ENCODE measurements around the gene IER2.
"Not testable (repeated sequence)": the region's sequence is repeated elsewhere in the genome, so short reads cannot be mapped to it uniquely, and the experiment has no call there.

The IER2 gene

GRCh38 chr19:13190781-13191540, 40.8 kb downstream of the IER2 start:
- H3K79me1 ChIP-seq (replicated peaks; ENCODE audit: low read length, poor library complexity, severe bottlenecking) = no peaks in the 10 kb centered on the region
- WGBS = 89% methylated on average over 19 of the region's 19 CpGs
- H2BK15ac ChIP-seq (ENCODE audit: low read depth, poor library complexity, severe bottlenecking) = no peak overlapping the region
- H4K91ac ChIP-seq (ENCODE audit: low read length) = no peak overlapping the region
- no peak overlapping the region for H2BK5ac ChIP-seq (ENCODE audit: low read depth, low read length, poor library complexity, severe bottlenecking)
- no peak overlapping the region for H3K4ac ChIP-seq (ENCODE audit: low read depth in 1 of 2, low read length in 2 of 2)
- H2AFZ ChIP-seq (ENCODE audit: low read depth, low read length) = no peak overlapping the region
- no peak overlapping the region for H3K4me2 ChIP-seq (ENCODE audit: low read length, poor library complexity, severe bottlenecking)
- no peak overlapping the region for H2AK5ac ChIP-seq (ENCODE audit: low read length, severe bottlenecking)
- H3K18ac ChIP-seq (ENCODE audit: low read depth in 1 of 2, low read length in 2 of 2) = no peak overlapping the region
- H3K4me1 ChIP-seq (ENCODE audit: control insufficient read depth, insufficient read depth, low read depth, low read length) = no peaks in the 10 kb centered on the region
- H3K4me3 ChIP-seq (ENCODE audit: insufficient read depth in 1 of 2, low read depth in 1 of 2, low read length in 2 of 2) = no peak overlapping the region
- no peaks in the 10 kb centered on the region for H3K36me3 ChIP-seq (ENCODE audit: control insufficient read depth in 1 of 2, insufficient read depth in 2 of 2, low read depth in 1 of 2, low read length in 2 of 2)
- DNase-seq = no peak
- H3K14ac ChIP-seq (ENCODE audit: low read length in 2 of 2) = no peak overlapping the region
- H3K9ac ChIP-seq (ENCODE audit: low read length) = no peak overlapping the region
- no peak overlapping the region for H2BK120ac ChIP-seq (ENCODE audit: low read depth, low read length)
- H3K27ac ChIP-seq (ENCODE audit: low read length, poor library complexity, severe bottlenecking) = no peak overlapping the region
- no peak overlapping the region for H2BK12ac ChIP-seq (ENCODE audit: low read length in 2 of 2)
- H4K8ac ChIP-seq (ENCODE audit: low read length) = no peak overlapping the region
- no peak overlapping the region for H3K23ac ChIP-seq (ENCODE audit: low read length in 2 of 2)
- H3K9me3 ChIP-seq (ENCODE audit: control insufficient read depth, low read length) = no peaks in the 10 kb centered on the region
- no peaks in the 10 kb centered on the region for H3K27me3 ChIP-seq (ENCODE audit: control insufficient read depth in 1 of 2, insufficient read depth in 1 of 2, low read length in 2 of 2)

DNA sequence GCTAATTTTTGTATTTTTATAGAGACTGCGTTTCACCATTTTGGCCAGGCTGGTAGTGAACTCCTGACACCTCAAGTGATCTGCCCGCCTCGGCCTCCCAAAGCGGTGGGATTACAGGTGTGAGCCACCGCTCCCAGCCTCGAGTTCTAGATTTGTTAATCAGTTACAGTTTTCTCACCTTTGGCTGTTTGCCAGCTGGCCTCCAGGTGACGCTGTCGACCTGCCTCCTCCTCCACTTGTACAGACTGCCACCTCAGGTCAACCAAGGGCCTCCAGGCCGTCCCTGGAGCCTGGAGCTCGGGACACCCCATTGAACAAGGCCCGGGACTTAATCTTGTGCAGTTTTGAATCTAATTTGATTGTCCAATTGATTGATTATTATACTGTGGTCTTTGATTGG, 45.5 kb downstream of the IER2 start:
- no peak overlapping the region for H2BK5ac ChIP-seq (ENCODE audit: low read depth, low read length, poor library complexity, severe bottlenecking)
- H3K4ac ChIP-seq (ENCODE audit: low read depth in 1 of 2, low read length in 2 of 2) = no peak overlapping the region
- no peak overlapping the region for H3K9ac ChIP-seq (ENCODE audit: low read length)
- H2BK120ac ChIP-seq (ENCODE audit: low read depth, low read length) = no peak overlapping the region
- no peak overlapping the region for H2BK15ac ChIP-seq (ENCODE audit: low read depth, poor library complexity, severe bottlenecking)
- no peak overlapping the region for H2AFZ ChIP-seq (ENCODE audit: low read depth, low read length)
- H3K4me1 ChIP-seq (ENCODE audit: control insufficient read depth, insufficient read depth, low read depth, low read length) = no peaks in the 10 kb centered on the region
- no peak overlapping the region for H3K23ac ChIP-seq (ENCODE audit: low read length in 2 of 2)
- no peak overlapping the region for H4K91ac ChIP-seq (ENCODE audit: low read length)
- no peak overlapping the region for H3K27ac ChIP-seq (ENCODE audit: low read length, poor library complexity, severe bottlenecking)
- no peak overlapping the region for H3K4me2 ChIP-seq (ENCODE audit: low read length, poor library complexity, severe bottlenecking)
- no peak overlapping the region for H2BK12ac ChIP-seq (ENCODE audit: low read length in 2 of 2)
- WGBS = 66% methylated on average over 11 of the region's 11 CpGs
- no peak overlapping the region for H3K14ac ChIP-seq (ENCODE audit: low read length in 2 of 2)
- DNase-seq = no peak
- no peak overlapping the region for H4K8ac ChIP-seq (ENCODE audit: low read length)
- no peak overlapping the region for H3K18ac ChIP-seq (ENCODE audit: low read depth in 1 of 2, low read length in 2 of 2)
- H2AK5ac ChIP-seq (ENCODE audit: low read length, severe bottlenecking) = no peak overlapping the region
- H3K79me1 ChIP-seq (replicated peaks; ENCODE audit: low read length, poor library complexity, severe bottlenecking) = no peaks in the 10 kb centered on the region
- H3K9me3 ChIP-seq (ENCODE audit: control insufficient read depth, low read length) = no peaks in the 10 kb centered on the region
- no peak overlapping the region for H3K4me3 ChIP-seq (ENCODE audit: insufficient read depth in 1 of 2, low read depth in 1 of 2, low read length in 2 of 2)
- H3K27me3 ChIP-seq (ENCODE audit: control insufficient read depth in 1 of 2, insufficient read depth in 1 of 2, low read length in 2 of 2) = no peaks in the 10 kb centered on the region
- no peaks in the 10 kb centered on the region for H3K36me3 ChIP-seq (ENCODE audit: control insufficient read depth in 1 of 2, insufficient read depth in 2 of 2, low read depth in 1 of 2, low read length in 2 of 2)

GRCh38 chr19:13198634-13199033, 48.4 kb downstream of the IER2 start:
- Histone ChIP-seq H3K4ac (ENCODE audit: low read depth in 1 of 2, low read length in 2 of 2) (no peak overlapping the region), H3K9me3 (ENCODE audit: control insufficient read depth, low read length) (no peaks in the 10 kb centered on the region), H3K27me3 (ENCODE audit: control insufficient read depth in 1 of 2, insufficient read depth in 1 of 2, low read length in 2 of 2) (no peaks in the 10 kb centered on the region), H4K91ac (ENCODE audit: low read length) (no peak overlapping the region), H3K4me1 (ENCODE audit: control insufficient read depth, insufficient read depth, low read depth, low read length) (no peaks in the 10 kb centered on the region), H3K9ac (ENCODE audit: low read length) (no peak overlapping the region), H3K79me1 (replicated peaks; ENCODE audit: low read length, poor library complexity, severe bottlenecking) (no peaks in the 10 kb centered on the region), H3K14ac (ENCODE audit: low read length in 2 of 2) (no peak overlapping the region), H4K8ac (ENCODE audit: low read length) (no peak overlapping the region), H2BK12ac (ENCODE audit: low read length in 2 of 2) (no peak overlapping the region), H3K4me3 (ENCODE audit: insufficient read depth in 1 of 2, low read depth in 1 of 2, low read length in 2 of 2) (no peak overlapping the region), H3K27ac (ENCODE audit: low read length, poor library complexity, severe bottlenecking) (no peak overlapping the region), H2AK5ac (ENCODE audit: low read length, severe bottlenecking) (no peak overlapping the region), H3K18ac (ENCODE audit: low read depth in 1 of 2, low read length in 2 of 2) (no peak overlapping the region), H2AFZ (ENCODE audit: low read depth, low read length) (no peak overlapping the region), H2BK120ac (ENCODE audit: low read depth, low read length) (no peak overlapping the region), H3K23ac (ENCODE audit: low read length in 2 of 2) (no peak overlapping the region), H3K4me2 (ENCODE audit: low read length, poor library complexity, severe bottlenecking) (no peak overlapping the region), H3K36me3 (ENCODE audit: control insufficient read depth in 1 of 2, insufficient read depth in 2 of 2, low read depth in 1 of 2, low read length in 2 of 2) (no peaks in the 10 kb centered on the region), H2BK5ac (ENCODE audit: low read depth, low read length, poor library complexity, severe bottlenecking) (no peak overlapping the region), H2BK15ac (ENCODE audit: low read depth, poor library complexity, severe bottlenecking) (no peak overlapping the region)
- DNase-seq = no peak
- 93% methylated on average over 18 of the region's 18 CpGs for WGBS

- H3K18ac ChIP-seq (ENCODE audit: low read depth in 1 of 2, low read length in 2 of 2); H3K4me1 ChIP-seq (ENCODE audit: control insufficient read depth, insufficient read depth, low read depth, low read length); H3K4me2 ChIP-seq (ENCODE audit: low read length, poor library complexity, severe bottlenecking); H2BK12ac ChIP-seq (ENCODE audit: low read length in 2 of 2); H2BK120ac ChIP-seq (ENCODE audit: low read depth, low read length); H4K8ac ChIP-seq (ENCODE audit: low read length); H3K9me3 ChIP-seq (ENCODE audit: control insufficient read depth, low read length); H2AK5ac ChIP-seq (ENCODE audit: low read length, severe bottlenecking); H4K91ac ChIP-seq (ENCODE audit: low read length); H2AFZ ChIP-seq (ENCODE audit: low read depth, low read length); H3K27me3 ChIP-seq (ENCODE audit: control insufficient read depth in 1 of 2, insufficient read depth in 1 of 2, low read length in 2 of 2); H3K79me1 ChIP-seq (replicated peaks; ENCODE audit: low read length, poor library complexity, severe bottlenecking); H3K4ac ChIP-seq (ENCODE audit: low read depth in 1 of 2, low read length in 2 of 2); H3K9ac ChIP-seq (ENCODE audit: low read length); H3K36me3 ChIP-seq (ENCODE audit: control insufficient read depth in 1 of 2, insufficient read depth in 2 of 2, low read depth in 1 of 2, low read length in 2 of 2); H2BK5ac ChIP-seq (ENCODE audit: low read depth, low read length, poor library complexity, severe bottlenecking); H3K23ac ChIP-seq (ENCODE audit: low read length in 2 of 2); H2BK15ac ChIP-seq (ENCODE audit: low read depth, poor library complexity, severe bottlenecking); H3K14ac ChIP-seq (ENCODE audit: low read length in 2 of 2); DNase-seq; H3K4me3 ChIP-seq (ENCODE audit: insufficient read depth in 1 of 2, low read depth in 1 of 2, low read length in 2 of 2); H3K27ac ChIP-seq (ENCODE audit: low read length, poor library complexity, severe bottlenecking): not testable (repeated sequence)
- WGBS = 98% methylated on average over 7 of the region's 7 CpGs
Observed at GRCh38 chr19:13202112-13202511, 51.9 kb downstream of the IER2 start.

All from mesenchymal stem cell (in vitro differentiated cells and primary cell).